HG03196 (cell line): ENCODE measurements around the gene CEP97.

Experiments used
- ATAC-seq: cut with Tn5 transposase; IDR thresholded peaks from one replicate; pipeline ENCODE4 v1.9.1; 2021; ENCODE audit not compliant: unreplicated experiment

The CEP97 gene

GRCh38 chr3:101811875-101812274 is 87.5 kb downstream of the CEP97 start:
- ATAC-seq, result no peak

DNA sequence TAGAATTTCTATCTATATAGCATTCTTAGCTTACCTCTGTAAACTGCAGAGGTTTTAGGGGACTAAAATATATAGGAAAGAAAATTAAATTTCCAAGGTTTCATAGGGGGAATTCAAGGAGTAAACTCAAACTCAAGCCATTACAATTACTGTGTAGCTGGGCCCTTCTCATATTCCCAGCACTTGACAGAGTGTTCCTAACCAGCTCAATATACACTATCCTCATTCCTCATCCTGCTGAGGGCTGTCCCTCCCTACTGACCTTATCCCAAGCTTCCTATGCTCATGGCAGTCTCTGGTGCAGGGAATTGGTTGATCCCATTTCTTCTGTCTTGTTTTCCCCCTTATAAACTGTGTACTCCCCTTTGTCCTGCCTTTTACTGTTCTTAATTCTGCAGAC is 88.5 kb downstream of the CEP97 start:
- ATAC-seq, result no peak

- ATAC-seq, result no peak
Observed at GRCh38 chr3:101813817-101814440, 89.5 kb downstream of the CEP97 start.

DNA sequence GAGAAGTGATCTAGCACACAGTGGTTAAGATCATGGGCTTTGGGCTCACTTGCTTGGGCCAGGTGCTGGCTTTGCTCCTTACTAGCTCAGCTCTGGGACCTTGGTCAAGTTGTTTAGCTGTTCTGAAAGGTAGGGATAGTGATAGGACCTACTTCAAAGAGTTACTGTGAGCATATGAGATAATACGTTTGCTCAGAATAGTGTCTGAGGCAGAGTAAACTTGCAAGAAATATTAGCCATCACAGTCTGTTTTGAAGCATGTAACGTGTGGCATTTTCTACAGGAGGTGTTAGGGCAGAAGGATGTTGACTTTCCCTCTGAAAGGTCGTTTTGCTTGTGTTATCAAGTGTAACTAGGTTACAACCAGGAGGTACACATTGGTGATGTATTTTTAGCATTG is 90.4 kb downstream of the CEP97 start:
- ATAC-seq, result no peak

GRCh38 chr3:101816215-101817149 is 92.1 kb downstream of the CEP97 start:
- no peak for ATAC-seq

DNA sequence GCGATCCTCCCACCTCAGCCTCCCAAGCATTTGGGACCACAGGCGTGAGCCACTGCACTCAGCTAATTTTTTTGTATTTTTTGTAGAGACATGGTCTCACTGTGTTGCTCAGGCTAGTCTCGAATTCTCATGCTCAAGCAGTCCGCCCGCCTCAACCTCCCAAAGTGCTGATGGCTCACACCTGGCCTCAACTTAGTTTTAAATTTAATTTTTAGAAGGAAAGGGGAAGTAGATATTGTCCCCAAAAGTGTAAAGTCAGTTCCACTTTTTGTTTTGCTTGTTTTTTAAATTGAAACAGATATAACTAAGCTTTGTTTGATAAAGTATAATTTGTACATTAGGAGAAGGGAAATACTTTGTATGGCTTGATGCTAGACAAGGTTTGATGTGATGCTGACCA is 93.6 kb downstream of the CEP97 start:
- no peak for ATAC-seq

DNA sequence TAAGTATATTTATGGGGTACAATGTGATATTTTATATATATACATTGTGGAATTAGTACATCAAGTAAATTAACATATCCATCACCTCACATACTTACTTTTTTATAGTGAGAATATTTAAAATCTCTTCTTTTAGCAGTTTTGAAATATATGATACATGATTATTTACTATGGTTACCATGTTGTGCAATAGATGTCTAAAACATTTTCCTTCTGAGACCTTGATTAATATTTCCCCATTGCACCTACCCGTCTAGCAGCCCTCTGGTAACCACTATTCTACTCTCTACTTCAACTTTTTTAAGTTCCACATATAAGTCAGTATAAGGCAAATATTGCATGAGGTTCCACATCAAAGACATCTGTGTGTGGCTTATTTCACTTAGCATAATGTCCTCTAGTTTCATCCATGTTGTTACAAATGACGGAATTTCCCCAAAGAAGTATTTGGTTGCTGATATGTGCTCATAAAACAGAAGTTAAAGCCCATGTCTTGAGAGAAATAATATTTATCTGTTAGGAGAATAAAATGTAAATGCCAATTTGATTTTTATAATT is 95.3 kb downstream of the CEP97 start:
- ATAC-seq, result no peak
